ENCODE data around the gene LRMDA.

The LRMDA gene

DNA sequence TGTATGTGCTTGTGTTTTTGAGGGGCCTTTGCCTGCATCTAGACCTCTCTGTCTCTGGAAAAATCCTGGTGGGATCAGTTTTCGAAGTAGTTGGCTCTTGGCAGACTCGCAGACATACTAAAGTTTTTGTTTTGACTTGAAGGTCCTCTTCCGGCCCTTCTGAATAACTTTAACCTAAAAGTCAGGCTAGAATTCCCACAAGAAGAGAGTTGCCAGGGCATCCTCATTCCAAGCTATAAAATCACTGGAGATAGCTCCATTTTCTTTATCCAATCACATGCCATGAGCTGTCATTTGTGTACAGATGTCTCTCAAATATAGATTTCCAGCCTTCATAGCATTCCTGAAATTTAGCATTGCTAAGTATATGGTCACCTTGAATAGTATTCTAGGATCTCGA lies 967.8 kb downstream of the LRMDA start:
- Histone ChIP-seq H3K79me2 (ENCODE audit: insufficient read depth, low read depth) (no peaks in the 10 kb centered on the region), H4K20me1 (ENCODE audit: insufficient read depth) (no peaks in the 10 kb centered on the region), H2AFZ (ENCODE audit: low read depth) (no peak overlapping the region), H3K27ac (no peak overlapping the region), H3K9ac (no peak overlapping the region), H3K4me3 (IDR thresholded peaks at IDR 0.05; ENCODE audit: insufficient read depth, low read depth, low read length) (no peak overlapping the region), H3K4me1 (ENCODE audit: low read depth, poor library complexity, severe bottlenecking) (no peaks in the 10 kb centered on the region), H3K27me3 (ENCODE audit: insufficient read depth, low read depth) (no peaks in the 10 kb centered on the region), H3K36me3 (ENCODE audit: insufficient read depth) (no peaks in the 10 kb centered on the region), H3K4me2 (no peak overlapping the region)
- TF ChIP-seq, protein P1, sequence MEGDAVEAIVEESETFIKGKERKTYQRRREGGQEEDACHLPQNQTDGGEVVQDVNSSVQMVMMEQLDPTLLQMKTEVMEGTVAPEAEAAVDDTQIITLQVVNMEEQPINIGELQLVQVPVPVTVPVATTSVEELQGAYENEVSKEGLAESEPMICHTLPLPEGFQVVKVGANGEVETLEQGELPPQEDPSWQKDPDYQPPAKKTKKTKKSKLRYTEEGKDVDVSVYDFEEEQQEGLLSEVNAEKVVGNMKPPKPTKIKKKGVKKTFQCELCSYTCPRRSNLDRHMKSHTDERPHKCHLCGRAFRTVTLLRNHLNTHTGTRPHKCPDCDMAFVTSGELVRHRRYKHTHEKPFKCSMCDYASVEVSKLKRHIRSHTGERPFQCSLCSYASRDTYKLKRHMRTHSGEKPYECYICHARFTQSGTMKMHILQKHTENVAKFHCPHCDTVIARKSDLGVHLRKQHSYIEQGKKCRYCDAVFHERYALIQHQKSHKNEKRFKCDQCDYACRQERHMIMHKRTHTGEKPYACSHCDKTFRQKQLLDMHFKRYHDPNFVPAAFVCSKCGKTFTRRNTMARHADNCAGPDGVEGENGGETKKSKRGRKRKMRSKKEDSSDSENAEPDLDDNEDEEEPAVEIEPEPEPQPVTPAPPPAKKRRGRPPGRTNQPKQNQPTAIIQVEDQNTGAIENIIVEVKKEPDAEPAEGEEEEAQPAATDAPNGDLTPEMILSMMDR (conservative IDR thresholded peaks at IDR 0.05; ENCODE audit: low read depth, low read length): no peak

DNA sequence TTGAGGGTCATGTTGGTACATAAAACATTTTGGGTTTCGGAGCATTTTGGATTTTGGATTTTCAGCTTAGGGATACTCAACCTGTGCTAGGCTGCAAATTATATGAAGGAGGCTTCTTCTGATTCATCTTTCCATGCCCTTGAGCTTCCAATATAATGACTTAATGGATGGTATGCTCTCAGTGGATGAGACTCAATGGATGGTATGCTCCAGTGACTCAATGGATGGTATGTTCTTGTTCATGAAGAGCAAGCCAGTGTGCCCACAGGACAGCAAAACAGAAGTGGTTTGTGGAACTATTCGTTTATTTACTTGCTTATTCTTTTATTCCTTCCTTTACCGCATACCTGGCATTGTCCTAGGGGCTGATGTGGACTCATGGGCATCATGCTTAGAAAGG lies 969.6 kb downstream of the LRMDA start:
- H4K20me1 ChIP-seq (ENCODE audit: insufficient read depth): no peaks in the 10 kb centered on the region
- H3K27ac ChIP-seq: no peak overlapping the region
- H3K4me1 ChIP-seq (ENCODE audit: low read depth, poor library complexity, severe bottlenecking): no peaks in the 10 kb centered on the region
- no peaks in the 10 kb centered on the region for H3K27me3 ChIP-seq (ENCODE audit: insufficient read depth, low read depth)
- TF ChIP-seq, protein P1 (conservative IDR thresholded peaks at IDR 0.05; ENCODE audit: low read depth, low read length): no peak
- H3K4me3 ChIP-seq (IDR thresholded peaks at IDR 0.05; ENCODE audit: insufficient read depth, low read depth, low read length): no peak overlapping the region
- no peak overlapping the region for H3K4me2 ChIP-seq
- no peak overlapping the region for H2AFZ ChIP-seq (ENCODE audit: low read depth)
- no peaks in the 10 kb centered on the region for H3K79me2 ChIP-seq (ENCODE audit: insufficient read depth, low read depth)
- H3K9ac ChIP-seq: no peak overlapping the region
- H3K36me3 ChIP-seq (ENCODE audit: insufficient read depth): no peaks in the 10 kb centered on the region

DNA sequence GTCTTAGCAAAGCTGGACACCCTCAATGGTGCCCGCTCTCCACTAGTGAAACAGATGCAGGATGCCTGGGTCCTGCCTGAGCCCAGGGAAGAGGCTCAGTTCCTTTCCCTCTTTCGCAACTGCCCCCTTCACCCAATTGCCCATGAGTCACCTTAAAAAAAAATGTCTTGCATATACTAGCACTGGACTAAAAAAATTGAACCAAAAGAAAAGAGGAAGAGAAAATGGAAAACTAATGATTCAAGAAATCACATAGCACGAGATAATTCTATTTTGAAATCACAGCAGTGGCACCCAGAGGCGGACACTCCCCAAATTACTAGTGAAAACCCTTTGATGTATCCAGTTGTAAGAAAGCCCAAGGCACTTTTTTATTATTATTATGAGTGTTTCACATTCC lies 972.5 kb downstream of the LRMDA start:
- Histone ChIP-seq H3K36me3 (ENCODE audit: insufficient read depth) (no peaks in the 10 kb centered on the region), H4K20me1 (ENCODE audit: insufficient read depth) (no peaks in the 10 kb centered on the region), H3K27ac (no peak overlapping the region), H3K79me2 (ENCODE audit: insufficient read depth, low read depth) (no peaks in the 10 kb centered on the region), H3K9ac (no peak overlapping the region), H3K4me1 (ENCODE audit: low read depth, poor library complexity, severe bottlenecking) (no peaks in the 10 kb centered on the region), H3K27me3 (ENCODE audit: insufficient read depth, low read depth) (no peaks in the 10 kb centered on the region), H2AFZ (ENCODE audit: low read depth) (no peak overlapping the region), H3K4me3 (IDR thresholded peaks at IDR 0.05; ENCODE audit: insufficient read depth, low read depth, low read length) (no peak overlapping the region), H3K4me2 (no peak overlapping the region)
- TF ChIP-seq, protein P1 (conservative IDR thresholded peaks at IDR 0.05; ENCODE audit: low read depth, low read length): no peak

DNA sequence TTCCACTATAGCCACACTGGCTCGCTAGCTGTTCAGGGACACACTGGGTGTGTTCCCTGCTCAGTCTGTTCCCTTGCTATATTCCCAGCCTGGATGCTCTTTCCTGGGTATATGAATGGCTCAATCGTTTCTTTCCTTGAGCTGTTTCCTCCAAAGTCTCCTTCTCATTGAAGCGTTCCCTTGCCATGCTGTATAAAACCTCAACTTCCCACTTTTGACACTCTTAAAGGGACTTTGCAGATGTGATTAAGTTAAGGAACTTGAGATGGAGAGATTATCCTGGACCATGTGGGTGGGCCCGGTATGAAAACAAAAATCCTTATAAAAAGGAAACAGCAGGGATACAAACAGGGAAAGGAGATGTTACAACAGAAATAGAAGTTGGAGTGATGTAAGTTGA lies 973.1 kb downstream of the LRMDA start:
- Histone ChIP-seq H3K27me3 (ENCODE audit: insufficient read depth, low read depth) (no peaks in the 10 kb centered on the region), H2AFZ (ENCODE audit: low read depth) (no peak overlapping the region), H3K79me2 (ENCODE audit: insufficient read depth, low read depth) (no peaks in the 10 kb centered on the region), H3K27ac (no peak overlapping the region), H4K20me1 (ENCODE audit: insufficient read depth) (no peaks in the 10 kb centered on the region), H3K4me2 (no peak overlapping the region), H3K4me3 (IDR thresholded peaks at IDR 0.05; ENCODE audit: insufficient read depth, low read depth, low read length) (no peak overlapping the region), H3K9ac (no peak overlapping the region), H3K36me3 (ENCODE audit: insufficient read depth) (no peaks in the 10 kb centered on the region), H3K4me1 (ENCODE audit: low read depth, poor library complexity, severe bottlenecking) (no peaks in the 10 kb centered on the region)
- TF ChIP-seq, protein P1 (conservative IDR thresholded peaks at IDR 0.05; ENCODE audit: low read depth, low read length): no peak

DNA sequence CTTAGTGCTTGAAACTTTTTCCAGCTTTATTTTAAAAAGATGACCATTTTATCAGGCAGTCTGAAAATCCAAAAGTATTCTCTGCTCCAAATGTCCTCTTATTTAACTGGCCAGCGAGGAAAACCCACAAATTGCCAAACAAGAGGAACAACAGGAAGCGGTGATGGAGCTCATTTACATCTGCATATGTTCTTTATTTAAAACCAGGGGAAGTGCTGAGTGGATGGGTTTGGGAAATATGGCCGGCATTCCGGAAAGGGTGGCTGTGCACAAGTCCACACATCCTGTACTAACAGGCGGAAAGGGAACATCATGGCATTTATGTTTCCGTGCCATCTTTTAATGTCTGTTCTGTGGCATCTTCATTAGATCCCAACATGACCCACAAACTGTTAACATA lies 974.5 kb downstream of the LRMDA start:
- Histone ChIP-seq H3K4me1 (ENCODE audit: low read depth, poor library complexity, severe bottlenecking) (no peaks in the 10 kb centered on the region), H3K4me3 (IDR thresholded peaks at IDR 0.05; ENCODE audit: insufficient read depth, low read depth, low read length) (no peak overlapping the region), H3K79me2 (ENCODE audit: insufficient read depth, low read depth) (no peaks in the 10 kb centered on the region), H3K9ac (no peak overlapping the region), H2AFZ (ENCODE audit: low read depth) (no peak overlapping the region), H3K4me2 (no peak overlapping the region), H3K36me3 (ENCODE audit: insufficient read depth) (no peaks in the 10 kb centered on the region), H4K20me1 (ENCODE audit: insufficient read depth) (no peaks in the 10 kb centered on the region), H3K27me3 (ENCODE audit: insufficient read depth, low read depth) (no peaks in the 10 kb centered on the region), H3K27ac (no peak overlapping the region)
- TF ChIP-seq, protein P1 (conservative IDR thresholded peaks at IDR 0.05; ENCODE audit: low read depth, low read length): no peak
